ENCODE measurements around the gene VPS33B. TPM values are rescaled to one million over a fixed set of nuclear protein-coding genes. Genes with fewer than 3 reads are reported as not detected.

VPS33B gene
- polyA plus RNA-seq, 2 of the 4 experiments (the other 2 are of a cell fraction), result 11.1 to 17.9 TPM

GRCh38 chr15:90967206-90967605 lies 55.2 kb downstream of the VPS33B start:
- no peak overlapping the region for H3K4me2 ChIP-seq
- no peak overlapping the region for H3K4me3 ChIP-seq
- H3K9me3 ChIP-seq, result no peaks in the 10 kb centered on the region
- ChIA-PET CTCF (interaction anchor here (1.0 to 7.6 kb wide), 8 partner anchors 8 to 85 kb away, joined by 3 to 127 read pairs (median 4); partner anchors contain the start of gene UNC45A), POLR2A (no interaction called here)
- no peaks in the 10 kb centered on the region for H3K4me1 ChIP-seq
- WGBS (ENCODE audit: missing lambda C conversion rate), result 92% methylated on average over 5 of the region's 5 CpGs
- H3K27ac ChIP-seq, result no peak overlapping the region
- TF ChIP-seq HMGXB4 (CRISPR knock-in tag; IDR thresholded peaks at IDR 0.05; ENCODE audit: borderline replicate concordance) (no peak), GATA3 (IDR thresholded peaks at IDR 0.05; ENCODE audit: borderline replicate concordance) (no peak), BCL3 (IDR thresholded peaks at IDR 0.05) (no peak), CHD4 (IDR thresholded peaks at IDR 0.05; ENCODE audit: borderline replicate concordance) (no peak), HDAC2 (IDR thresholded peaks at IDR 0.05) (no peak), NPAS2 (CRISPR knock-in tag; IDR thresholded peaks at IDR 0.05; ENCODE audit: borderline replicate concordance) (no peak), RARB (CRISPR knock-in tag; IDR thresholded peaks at IDR 0.05) (no peak), E2F6 (IDR thresholded peaks at IDR 0.05; ENCODE audit: borderline replicate concordance, low read depth) (no peak), MAFK (IDR thresholded peaks at IDR 0.05; ENCODE audit: partially characterized antibody) (no peak), POLR2A (IDR thresholded peaks at IDR 0.05; ENCODE audit: low read length) (no peak), PHF8 (IDR thresholded peaks at IDR 0.05; ENCODE audit: borderline replicate concordance, low read depth) (no peak), CHD2 (IDR thresholded peaks at IDR 0.05; ENCODE audit: low read length, partially characterized antibody) (no peak), BHLHE40 (IDR thresholded peaks at IDR 0.05; ENCODE audit: low read depth, low read length) (no peak), CBX2 (IDR thresholded peaks at IDR 0.05; ENCODE audit: borderline replicate concordance, low read depth) (no peak)
- TF ChIP-seq, protein P1, sequence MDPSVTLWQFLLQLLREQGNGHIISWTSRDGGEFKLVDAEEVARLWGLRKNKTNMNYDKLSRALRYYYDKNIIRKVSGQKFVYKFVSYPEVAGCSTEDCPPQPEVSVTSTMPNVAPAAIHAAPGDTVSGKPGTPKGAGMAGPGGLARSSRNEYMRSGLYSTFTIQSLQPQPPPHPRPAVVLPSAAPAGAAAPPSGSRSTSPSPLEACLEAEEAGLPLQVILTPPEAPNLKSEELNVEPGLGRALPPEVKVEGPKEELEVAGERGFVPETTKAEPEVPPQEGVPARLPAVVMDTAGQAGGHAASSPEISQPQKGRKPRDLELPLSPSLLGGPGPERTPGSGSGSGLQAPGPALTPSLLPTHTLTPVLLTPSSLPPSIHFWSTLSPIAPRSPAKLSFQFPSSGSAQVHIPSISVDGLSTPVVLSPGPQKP (IDR thresholded peaks at IDR 0.05; ENCODE audit: low read depth, low read length), result no peak
- TF ChIP-seq, protein P2, sequence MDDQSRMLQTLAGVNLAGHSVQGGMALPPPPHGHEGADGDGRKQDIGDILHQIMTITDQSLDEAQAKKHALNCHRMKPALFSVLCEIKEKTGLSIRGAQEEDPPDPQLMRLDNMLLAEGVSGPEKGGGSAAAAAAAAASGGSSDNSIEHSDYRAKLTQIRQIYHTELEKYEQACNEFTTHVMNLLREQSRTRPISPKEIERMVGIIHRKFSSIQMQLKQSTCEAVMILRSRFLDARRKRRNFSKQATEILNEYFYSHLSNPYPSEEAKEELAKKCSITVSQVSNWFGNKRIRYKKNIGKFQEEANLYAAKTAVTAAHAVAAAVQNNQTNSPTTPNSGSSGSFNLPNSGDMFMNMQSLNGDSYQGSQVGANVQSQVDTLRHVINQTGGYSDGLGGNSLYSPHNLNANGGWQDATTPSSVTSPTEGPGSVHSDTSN (IDR thresholded peaks at IDR 0.05), result no peak
- DNase-seq (ENCODE audit: low read depth in 1 of 2, low spot score in 1 of 2) (no peak), ATAC-seq (no peak), FAIRE-seq (no peak)

GRCh38 chr15:90966262-90966661 lies 56.1 kb downstream of the VPS33B start:
- no peak overlapping the region for H3K4me2 ChIP-seq
- no peak overlapping the region for H3K27ac ChIP-seq
- CTCF ChIA-PET, result interaction anchor here (1.0 to 7.6 kb wide), 7 partner anchors 7 to 86 kb away, joined by 3 to 127 read pairs (median 4); partner anchors contain the start of gene UNC45A
- no peaks in the 10 kb centered on the region for H3K9me3 ChIP-seq
- H3K4me1 ChIP-seq, result no peaks in the 10 kb centered on the region
- no peak for DNase-seq (ENCODE audit: low read depth in 1 of 2, low spot score in 1 of 2)
- POLR2A ChIA-PET, result no interaction called here
- TF ChIP-seq, protein P3, sequence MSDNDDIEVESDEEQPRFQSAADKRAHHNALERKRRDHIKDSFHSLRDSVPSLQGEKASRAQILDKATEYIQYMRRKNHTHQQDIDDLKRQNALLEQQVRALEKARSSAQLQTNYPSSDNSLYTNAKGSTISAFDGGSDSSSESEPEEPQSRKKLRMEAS (IDR thresholded peaks at IDR 0.05), result no peak
- no peak for TF ChIP-seq FOSB (CRISPR knock-in tag; IDR thresholded peaks at IDR 0.05)
- TF ChIP-seq JUNB (IDR thresholded peaks at IDR 0.05), result no peak
- no peak for TF ChIP-seq CBX8 (IDR thresholded peaks at IDR 0.05)
- no peak for TF ChIP-seq EHMT2 (IDR thresholded peaks at IDR 0.05; ENCODE audit: low read depth)
- no peak for TF ChIP-seq SMC3 (IDR thresholded peaks at IDR 0.05)
- no peak for TF ChIP-seq MAZ (IDR thresholded peaks at IDR 0.05; ENCODE audit: borderline replicate concordance, low read depth, low read length)
- no peak for TF ChIP-seq MYC (IDR thresholded peaks at IDR 0.05; ENCODE audit: borderline replicate concordance, low read length)
- no peak for TF ChIP-seq FOXS1 (CRISPR knock-in tag; IDR thresholded peaks at IDR 0.05)
- TF ChIP-seq ZSCAN20 (CRISPR knock-in tag; IDR thresholded peaks at IDR 0.05), result no peak
- no peak for TF ChIP-seq SREBF2 (IDR thresholded peaks at IDR 0.05)
- TF ChIP-seq CHD2 (IDR thresholded peaks at IDR 0.05; ENCODE audit: low read length, partially characterized antibody), result no peak
- no peak for TF ChIP-seq HOXB13 (CRISPR knock-in tag; IDR thresholded peaks at IDR 0.05; ENCODE audit: low read depth)
- no peak for TF ChIP-seq ZFP36 (IDR thresholded peaks at IDR 0.05; ENCODE audit: borderline replicate concordance, partially characterized antibody)
- TF ChIP-seq CHD4 (IDR thresholded peaks at IDR 0.05; ENCODE audit: borderline replicate concordance), result no peak
- no peak for ATAC-seq
- 89% methylated on average over 9 of the region's 9 CpGs for WGBS (ENCODE audit: missing lambda C conversion rate)
- H3K4me3 ChIP-seq, result no peak overlapping the region
- no peak for FAIRE-seq
